ENCODE data around the gene IL2RA. TPM values are rescaled to one million over a fixed set of nuclear protein-coding genes. Genes with fewer than 3 reads are reported as not detected.

The IL2RA gene
- total and polyA plus RNA-seq, 2 donors (not counting 1 experiment from before 2014, with no cell fraction given) = 7.2 to 56.7 TPM

- DNase-seq (no peak), ATAC-seq (ENCODE audit: low read depth) (no peak)
- ChIA-PET POLR2A (no interaction called here), CTCF (no interaction called here)
- WGBS (ENCODE audit: insufficient coverage) = 86% methylated on average over 20 of the region's 20 CpGs
- Histone ChIP-seq H3K27me3 (replicated peaks in 1 of 4; ENCODE audit: control extremely low read depth in 1 of 4, control insufficient read depth in 3 of 4, insufficient read depth in 4 of 4, low read length in 3 of 4) (no peaks in the 10 kb centered on the region), H4K20me1 (ENCODE audit: control insufficient read depth, insufficient read depth, low read length, poor library complexity, severe bottlenecking) (no peaks in the 10 kb centered on the region), H3K4me2 (replicated peaks; ENCODE audit: low read depth, low read length, poor library complexity, severe bottlenecking) (no peak overlapping the region), H3K27ac (ENCODE audit: low read length in 2 of 2) (no peak overlapping the region), H3K9me3 (ENCODE audit: control extremely low read depth in 1 of 3, control insufficient read depth in 2 of 3, insufficient read depth in 1 of 3, low read length in 2 of 3) (no peaks in the 10 kb centered on the region), H3K36me3 (replicated peaks in 1 of 2; ENCODE audit: control extremely low read depth in 1 of 2, control insufficient read depth in 1 of 2, extremely low read depth in 1 of 2, insufficient read depth in 2 of 2, low read length in 1 of 2) (no peaks in the 10 kb centered on the region), H3K4me3 (ENCODE audit: control extremely low read depth in 1 of 5, extremely low read depth in 1 of 5, insufficient read depth in 1 of 5, low read depth in 2 of 5, low read length in 4 of 5) (no peak overlapping the region), H3K4me1 (ENCODE audit: control insufficient read depth in 2 of 2, insufficient read depth in 2 of 2, low read length in 2 of 2) (no peaks in the 10 kb centered on the region), H3K9ac (ENCODE audit: low read length) (no peak overlapping the region), H3K79me2 (ENCODE audit: control insufficient read depth, insufficient read depth, low read length) (no peaks in the 10 kb centered on the region), H2AFZ (ENCODE audit: insufficient read depth, low read depth, low read length, poor library complexity, severe bottlenecking) (no peak overlapping the region)
- Mint-ChIP-seq H3K4me3 (no peak overlapping the region), H3K27me3 (peaks cover 5% of the 10 kb centered on the region), H3K27ac (no peak overlapping the region), H3K4me1 (no peaks in the 10 kb centered on the region), H3K9me3 (ENCODE audit: insufficient read depth) (no peaks in the 10 kb centered on the region)
- intact Hi-C loops (cut with micrococcal nuclease) = no loop called here
- no peak for TF ChIP-seq EZH2 (IDR thresholded peaks at IDR 0.05; ENCODE audit: borderline replicate concordance, insufficient read depth, low read depth, low read length, poor library complexity, severe bottlenecking)
- TF ChIP-seq CTCF (IDR thresholded peaks at IDR 0.05) = no peak
These were observed 62.6 kb downstream of the IL2RA start for GRCh38 chr10:5999440-6000165.

- no peak overlapping the region for H3K4me2 ChIP-seq (replicated peaks; ENCODE audit: low read depth, low read length, poor library complexity, severe bottlenecking)
- DNase-seq = no peak
- H3K27ac ChIP-seq (ENCODE audit: low read length in 2 of 2) = no peak overlapping the region
- H3K27me3 Mint-ChIP-seq = peaks cover 5% of the 10 kb centered on the region
- ChIA-PET POLR2A (interaction anchor here (0.6 kb wide), 1 partner anchor 21 kb away, joined by 5 read pairs; no protein-coding TSS in a partner anchor), CTCF (no interaction called here)
- H2AFZ ChIP-seq (ENCODE audit: insufficient read depth, low read depth, low read length, poor library complexity, severe bottlenecking) = no peak overlapping the region
- H3K27me3 ChIP-seq (replicated peaks in 1 of 4; ENCODE audit: control extremely low read depth in 1 of 4, control insufficient read depth in 3 of 4, insufficient read depth in 4 of 4, low read length in 3 of 4) = no peaks in the 10 kb centered on the region
- no peaks in the 10 kb centered on the region for H3K4me1 ChIP-seq (ENCODE audit: control insufficient read depth in 2 of 2, insufficient read depth in 2 of 2, low read length in 2 of 2)
- no peaks in the 10 kb centered on the region for H3K36me3 ChIP-seq (replicated peaks in 1 of 2; ENCODE audit: control extremely low read depth in 1 of 2, control insufficient read depth in 1 of 2, extremely low read depth in 1 of 2, insufficient read depth in 2 of 2, low read length in 1 of 2)
- no peaks in the 10 kb centered on the region for H4K20me1 ChIP-seq (ENCODE audit: control insufficient read depth, insufficient read depth, low read length, poor library complexity, severe bottlenecking)
- no peaks in the 10 kb centered on the region for H3K9me3 Mint-ChIP-seq (ENCODE audit: insufficient read depth)
- no peaks in the 10 kb centered on the region for H3K79me2 ChIP-seq (ENCODE audit: control insufficient read depth, insufficient read depth, low read length)
- intact Hi-C loops (cut with micrococcal nuclease) = no loop called here
- TF ChIP-seq CTCF (IDR thresholded peaks at IDR 0.05) (no peak), EZH2 (IDR thresholded peaks at IDR 0.05; ENCODE audit: borderline replicate concordance, insufficient read depth, low read depth, low read length, poor library complexity, severe bottlenecking) (no peak)
- H3K4me3 Mint-ChIP-seq = no peak overlapping the region
- H3K9me3 ChIP-seq (ENCODE audit: control extremely low read depth in 1 of 3, control insufficient read depth in 2 of 3, insufficient read depth in 1 of 3, low read length in 2 of 3) = peaks cover 0 to 6% (median 0%) of the 10 kb centered on the region in 3 donors
- no peak overlapping the region for H3K9ac ChIP-seq (ENCODE audit: low read length)
- H3K27ac Mint-ChIP-seq = no peak overlapping the region
- WGBS (ENCODE audit: insufficient coverage) = 100% methylated on average over 1 of the region's 4 CpGs
- no peaks in the 10 kb centered on the region for H3K4me1 Mint-ChIP-seq
- H3K4me3 ChIP-seq (ENCODE audit: control extremely low read depth in 1 of 5, extremely low read depth in 1 of 5, insufficient read depth in 1 of 5, low read depth in 2 of 5, low read length in 4 of 5) = no peak overlapping the region
- ATAC-seq (ENCODE audit: low read depth) = no peak
These were observed 65.5 kb downstream of the IL2RA start for GRCh38 chr10:5996696-5997095.
